Amniotic epithelial cell (primary cell): ENCODE data around the gene SH2B3.

Source experiments
- DNase-seq: peaks from one replicate; pipeline ENCODE4 v3.0.0-alpha.2; 2010; ENCODE audit warnings: low read depth

The SH2B3 gene

DNA sequence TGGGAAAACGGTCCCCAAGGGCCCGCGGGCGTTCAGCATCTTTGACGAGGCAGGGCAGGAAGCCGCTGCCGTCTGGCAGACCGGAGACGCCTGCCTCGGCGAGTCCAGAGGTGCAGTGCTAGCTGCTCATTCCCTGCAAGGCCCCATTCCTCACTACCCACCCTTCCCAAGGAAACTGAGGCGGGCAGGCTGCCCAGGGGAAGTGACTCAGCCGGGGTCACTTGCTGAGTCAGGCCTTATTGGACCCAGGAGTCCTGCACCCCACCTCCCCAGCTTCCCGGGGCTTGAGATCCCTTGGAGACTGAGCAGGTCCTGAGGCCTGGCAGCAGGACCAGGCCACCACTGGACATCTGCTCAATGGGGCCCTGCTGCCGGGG is 3.7 kb downstream of the SH2B3 start:
- no peak for DNase-seq

GRCh38 chr12:111409780-111410430 is 4.2 kb downstream of the SH2B3 start:
- DNase-seq = peak; percentile 35

- DNase-seq = peak; percentile 66
These were observed 4.9 kb downstream of the SH2B3 start for GRCh38 chr12:111410431-111411184.

DNA sequence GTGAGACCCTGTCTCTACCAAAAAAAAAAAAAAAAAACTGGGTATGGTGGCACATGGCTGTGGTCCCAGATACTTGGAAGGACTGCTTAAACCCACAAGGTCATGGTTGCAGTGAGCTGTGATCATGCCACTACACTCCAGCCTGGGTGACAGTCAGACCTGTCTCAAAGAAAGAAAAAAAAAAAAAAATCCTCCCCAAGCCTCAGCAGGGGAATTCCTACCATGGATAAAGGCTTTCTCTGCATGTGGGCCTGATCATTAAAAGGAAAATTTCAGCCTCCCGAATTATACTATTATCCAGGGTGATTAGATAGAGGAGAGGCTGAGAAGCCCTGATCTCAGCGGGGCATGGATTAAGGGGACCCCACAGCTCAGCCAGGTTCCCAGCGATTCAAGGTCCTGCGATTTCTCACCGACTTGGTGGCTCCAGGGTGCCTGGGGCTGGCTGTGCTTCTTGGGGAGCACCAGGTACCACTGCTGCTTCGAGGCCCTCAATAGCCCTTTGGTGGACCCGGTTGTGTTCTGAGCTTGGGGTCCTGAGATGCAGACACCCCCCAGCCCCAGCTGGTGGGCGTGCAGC is 5.6 kb downstream of the SH2B3 start:
- DNase-seq = no peak

DNA sequence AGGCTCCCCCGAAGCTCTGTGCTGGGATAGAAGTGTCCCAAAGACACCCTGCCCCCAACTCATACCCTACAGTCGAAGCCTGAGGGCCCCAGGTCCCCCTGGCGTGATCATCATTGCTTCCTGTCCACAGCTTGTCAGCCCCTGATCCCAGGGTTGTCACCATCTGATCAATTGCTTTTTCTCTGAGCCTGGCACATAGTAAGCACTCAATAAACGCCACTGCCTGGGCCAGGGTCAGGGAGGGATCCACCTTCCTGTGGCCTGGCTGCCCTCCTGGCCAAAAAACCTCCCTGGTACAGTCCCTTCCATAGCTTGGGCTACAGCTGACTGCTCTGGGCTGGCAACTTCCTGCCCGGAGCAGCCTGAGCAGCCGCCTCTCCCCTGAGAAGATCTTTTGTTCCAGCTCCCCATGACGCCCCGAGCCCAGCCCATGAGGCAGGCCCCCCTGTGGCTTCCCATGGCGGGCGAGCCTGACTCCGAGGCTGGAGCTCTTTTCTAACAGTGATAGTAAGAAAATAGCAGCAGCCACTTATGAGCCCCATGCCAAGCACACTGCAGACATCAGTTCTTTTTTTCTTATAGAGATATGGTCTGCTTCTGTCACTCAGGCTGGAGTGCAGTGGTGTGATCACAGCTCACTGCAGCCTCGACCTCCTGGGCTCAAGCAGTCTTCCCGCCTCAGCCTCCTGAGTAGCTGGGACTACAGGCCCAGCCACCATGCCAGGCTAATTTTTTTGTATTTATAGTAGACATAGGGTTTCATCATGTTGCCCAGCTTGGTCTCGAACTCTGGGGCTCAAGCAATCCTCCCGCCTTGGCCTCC is 6.5 kb downstream of the SH2B3 start:
- DNase-seq = no peak

DNA sequence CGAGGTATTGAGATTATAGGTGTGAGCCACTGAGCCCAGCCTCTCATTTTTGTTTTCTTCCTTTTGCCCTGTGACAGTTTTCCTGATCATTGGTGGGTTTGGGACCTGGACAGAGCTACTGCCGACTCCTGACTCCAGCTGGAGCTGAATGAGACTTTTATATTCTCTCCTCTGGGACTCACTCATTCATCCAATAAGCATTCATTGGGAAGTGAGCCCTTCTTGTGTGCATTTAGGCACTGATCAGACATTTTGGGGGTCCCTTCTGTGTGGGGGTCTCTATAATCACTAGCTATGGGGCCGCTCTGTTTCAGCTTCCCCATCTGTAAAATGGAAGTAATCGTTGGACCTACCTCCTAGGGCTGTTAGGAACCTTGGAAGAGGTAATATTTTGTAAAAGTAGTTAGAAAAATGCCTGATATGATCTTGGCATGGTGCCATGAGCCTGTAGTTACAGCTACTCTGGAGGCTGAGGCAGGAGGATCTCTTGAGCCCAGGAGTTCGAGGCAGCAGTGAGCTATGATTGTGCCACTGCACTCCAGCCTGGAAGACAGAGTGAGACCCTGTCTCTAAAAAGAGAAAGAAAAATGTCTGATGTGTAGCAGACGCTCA is 7.2 kb downstream of the SH2B3 start:
- DNase-seq = no peak

DNA sequence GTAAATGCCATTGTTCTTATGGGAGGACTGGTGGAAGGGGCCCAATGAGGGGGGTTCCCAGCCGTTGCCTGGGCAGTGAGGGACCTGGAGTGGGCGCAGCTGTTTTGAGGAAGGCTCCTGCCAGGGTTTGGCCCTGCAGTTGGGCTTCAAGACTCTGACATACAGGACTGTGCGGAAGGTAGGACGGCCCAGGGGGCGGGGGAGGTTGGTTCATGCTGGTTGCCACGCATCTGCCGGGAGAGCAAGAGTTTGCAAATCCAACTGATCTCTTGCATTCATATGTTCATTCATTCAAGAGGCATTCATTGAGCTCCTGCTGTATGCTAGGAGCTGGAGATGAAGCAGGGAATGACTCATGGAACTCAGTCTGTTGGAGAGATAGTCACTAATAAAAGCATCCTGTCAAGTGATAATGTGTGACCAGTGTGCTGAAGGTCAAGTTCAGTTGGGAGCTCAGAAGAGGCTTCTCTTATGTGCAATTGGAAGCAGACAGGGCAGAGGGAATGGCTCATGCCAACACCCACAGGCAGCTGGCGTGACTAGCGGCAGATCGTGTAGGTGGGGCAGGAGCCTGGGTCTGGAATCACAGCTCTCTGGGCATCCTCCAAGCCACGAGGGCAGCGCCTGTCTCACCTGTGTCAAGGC is 7.8 kb downstream of the SH2B3 start:
- peak; percentile 64 for DNase-seq

DNA sequence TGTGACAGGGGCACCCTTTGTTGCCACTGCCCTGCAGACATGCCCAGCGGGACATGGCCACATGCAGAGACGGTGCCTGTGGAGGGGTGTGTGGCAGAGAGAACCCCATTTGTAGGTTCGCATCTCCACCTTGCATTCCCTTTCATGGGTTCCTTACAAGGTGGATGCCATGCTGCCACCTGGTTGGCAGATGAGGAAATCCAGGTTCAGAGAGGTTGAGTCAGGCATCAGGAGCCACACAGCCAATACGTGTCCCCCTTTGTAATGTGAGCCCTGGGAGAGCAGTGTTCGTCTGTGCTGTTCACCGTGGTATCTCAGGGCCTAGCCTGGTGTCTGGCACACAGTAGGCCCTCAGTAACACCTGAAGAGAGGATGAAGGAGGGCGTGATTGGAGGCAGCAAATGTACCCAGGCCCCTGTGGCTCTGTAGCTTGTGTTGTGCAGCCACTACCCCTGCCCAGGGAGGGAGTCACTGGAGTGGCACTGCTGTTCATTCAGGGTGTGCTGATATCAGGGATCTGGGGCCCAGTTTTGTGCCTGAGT is 9.1 kb downstream of the SH2B3 start:
- no peak for DNase-seq

DNA sequence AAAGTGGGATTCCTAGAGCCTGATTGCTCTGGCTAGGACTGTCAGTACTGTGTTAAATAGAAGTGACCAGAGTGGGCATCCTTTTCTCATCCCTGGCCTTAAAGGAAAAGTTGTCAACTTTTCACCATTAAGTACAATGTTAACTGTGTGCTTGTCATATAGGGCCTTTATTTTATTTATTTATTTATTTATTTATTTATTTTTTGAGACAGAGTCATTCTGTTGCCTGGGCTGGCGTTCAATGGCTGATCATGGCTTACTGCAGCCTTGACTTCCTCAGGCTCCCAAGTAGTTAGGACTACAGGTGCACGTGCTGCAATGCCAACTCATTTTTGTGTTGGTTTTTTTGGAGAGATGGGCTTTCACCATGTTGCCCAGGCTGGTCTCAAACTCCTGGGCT is 11.6 kb downstream of the SH2B3 start:
- no peak for DNase-seq

GRCh38 chr12:111417784-111418593 is 12.3 kb downstream of the SH2B3 start:
- DNase-seq = no peak

DNA sequence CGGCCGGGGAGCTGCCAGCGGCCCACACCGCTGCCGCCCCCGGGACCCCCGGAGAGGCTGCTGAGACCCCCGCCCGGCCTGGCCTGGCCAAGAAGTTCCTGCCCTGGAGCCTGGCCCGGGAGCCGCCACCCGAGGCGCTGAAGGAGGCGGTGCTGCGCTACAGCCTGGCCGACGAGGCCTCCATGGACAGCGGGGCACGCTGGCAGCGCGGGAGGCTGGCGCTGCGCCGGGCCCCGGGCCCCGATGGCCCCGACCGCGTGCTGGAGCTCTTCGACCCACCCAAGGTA is 12.8 kb downstream of the SH2B3 start:
- no peak for DNase-seq

GRCh38 chr12:111419784-111420183 is 14.1 kb downstream of the SH2B3 start:
- no peak for DNase-seq

- DNase-seq = no peak
These were observed 14.8 kb downstream of the SH2B3 start for GRCh38 chr12:111420494-111420893.

DNA sequence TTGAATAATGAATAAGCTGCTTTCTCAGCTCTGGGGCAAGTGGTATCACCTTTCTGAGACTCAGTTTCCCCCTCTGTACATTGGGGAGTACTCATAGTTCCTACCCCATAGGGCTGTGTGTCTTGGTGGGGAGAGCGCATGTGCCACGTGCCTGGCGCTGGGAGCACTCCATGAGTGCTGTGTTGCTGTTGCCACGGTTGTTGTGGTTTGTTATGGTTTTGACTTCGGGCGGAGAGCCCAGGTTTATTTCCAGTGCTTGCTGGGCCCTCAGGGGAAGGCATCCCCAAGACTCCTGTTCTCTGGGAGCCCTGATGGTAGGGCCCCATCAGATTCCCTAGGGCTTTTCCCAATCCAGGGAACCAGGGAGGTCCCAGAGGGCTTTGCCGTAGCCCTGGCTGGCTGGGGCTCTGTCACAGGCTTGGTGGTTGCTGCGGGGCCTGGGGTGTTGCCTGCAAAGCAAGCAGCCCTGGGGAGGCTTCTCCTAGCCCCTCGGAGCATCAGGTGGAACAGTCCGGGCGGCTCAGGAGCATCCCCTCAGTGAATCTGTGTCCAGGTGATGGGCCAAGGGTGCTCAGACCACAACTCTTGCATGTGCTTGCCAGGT is 18.6 kb downstream of the SH2B3 start:
- no peak for DNase-seq

GRCh38 chr12:111424793-111425251 is 19.1 kb downstream of the SH2B3 start:
- no peak for DNase-seq

DNA sequence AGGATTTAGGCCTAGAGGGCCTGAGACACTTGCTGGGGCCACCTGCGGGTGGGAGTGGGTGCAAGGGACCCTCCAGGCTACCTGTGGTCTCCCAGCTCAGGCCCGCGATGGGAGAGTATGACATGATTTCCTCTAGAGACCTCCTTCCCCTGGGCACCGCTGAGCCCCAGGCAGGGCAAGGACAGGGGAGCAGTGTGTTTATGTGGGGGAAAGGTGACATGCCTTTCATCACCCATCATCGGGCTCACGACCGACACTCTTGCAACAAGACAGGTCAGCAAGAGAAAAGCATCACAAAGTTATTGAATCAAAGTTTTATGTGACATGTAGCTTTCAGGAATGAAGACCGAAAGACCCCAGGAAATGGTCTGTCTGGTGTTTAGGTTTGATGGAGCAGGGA is 19.9 kb downstream of the SH2B3 start:
- DNase-seq = no peak

DNA sequence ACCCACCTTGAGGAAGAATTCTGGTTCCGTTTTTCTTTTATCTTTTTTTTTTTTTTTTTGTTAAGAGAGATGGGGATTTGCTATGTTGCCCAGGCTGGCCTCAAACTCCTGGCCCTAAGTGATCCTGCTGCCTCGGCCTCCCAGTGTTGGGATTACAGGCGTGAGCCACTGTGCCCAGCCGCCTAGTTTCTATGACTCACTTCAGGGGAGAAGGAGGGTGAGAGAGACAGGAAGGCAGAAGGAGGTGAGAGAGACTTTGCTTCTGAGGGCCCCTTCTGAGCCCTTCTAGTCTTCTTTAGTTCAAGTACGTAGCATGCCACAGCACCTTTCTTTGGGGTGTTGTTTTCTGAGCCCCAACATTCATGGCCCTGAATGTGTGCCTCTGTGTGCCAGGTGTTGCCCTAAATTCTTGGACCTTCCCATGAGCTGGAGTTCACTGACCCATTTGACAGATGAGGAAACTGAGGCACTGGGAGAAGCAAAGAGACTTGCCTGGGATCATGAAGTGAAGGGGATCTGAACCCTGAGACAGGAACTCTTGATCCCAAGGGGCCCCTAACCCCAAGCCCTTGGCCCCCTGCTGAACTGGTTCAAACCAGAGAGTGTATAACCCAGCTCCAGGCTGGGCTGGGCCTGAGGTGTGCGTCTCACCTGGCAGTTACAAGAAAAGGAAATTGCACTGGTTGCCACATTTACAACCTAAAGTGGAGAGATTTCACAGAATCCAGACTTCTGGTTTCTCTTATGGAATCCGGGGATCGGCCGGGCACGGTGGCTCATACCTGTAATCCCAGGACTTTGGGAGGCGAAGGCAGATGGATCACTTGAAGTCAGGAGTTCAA is 20.8 kb downstream of the SH2B3 start:
- no peak for DNase-seq

- DNase-seq = no peak
These were observed 21.8 kb downstream of the SH2B3 start for GRCh38 chr12:111427417-111428074.
